GM23338 (cell line): ENCODE results near the gene ADAM17. TPM values are rescaled to one million over a fixed set of nuclear protein-coding genes. Genes with fewer than 3 reads are reported as not detected.

ENCODE experiments used
- ATAC-seq: fragments of 200-7000 bp; cut with Tn5 transposase; 3 replicates; pipeline ENCODE4 v1.9.1; 2020
- DNase-seq: peaks from one replicate; pipeline ENCODE4 v3.0.0-alpha.2; 2015; ENCODE audit warnings: low spot score
- H2AFZ ChIP-seq: fragments of 200-600 bp; sonication (generic); 2 replicates; pipeline ENCODE4 v1.8.0; 2016; ENCODE audit warnings: antibody characterized with exemption, mild to moderate bottlenecking, moderate library complexity
- H3F3A ChIP-seq: fragments of 200-600 bp; sonication (generic); replicated peaks from 2 replicates; pipeline ENCODE4 v1.8.0; 2017; ENCODE audit warnings: antibody characterized with exemption, mixed run types, low read depth
- H3K27ac ChIP-seq: fragments of 200-600 bp; sonication (generic); 2 replicates; pipeline ENCODE4 v1.6.1; 2016; ENCODE audit warnings: low read depth
- H3K27me3 ChIP-seq: fragments of 200-600 bp; sonication (generic); 2 replicates; pipeline ENCODE4 v1.8.0; 2016; ENCODE audit warnings: mild to moderate bottlenecking, mixed run types, moderate library complexity; ENCODE audit not compliant: insufficient read depth
- H3K36me3 ChIP-seq: fragments of 200-600 bp; sonication (generic); 2 replicates; pipeline ENCODE4 v1.8.0; 2016; ENCODE audit warnings: mild to moderate bottlenecking; ENCODE audit not compliant: insufficient read depth
- H3K4me1 ChIP-seq: fragments of 200-600 bp; sonication (generic); 2 replicates; pipeline ENCODE4 v1.8.0; 2016; ENCODE audit warnings: mild to moderate bottlenecking, moderate library complexity; ENCODE audit not compliant: insufficient read depth
- H3K4me2 ChIP-seq: fragments of 200-600 bp; sonication (generic); 2 replicates; pipeline ENCODE4 v1.7.1; 2017; ENCODE audit warnings: mixed run types
- H3K4me3 ChIP-seq: fragments of 200-600 bp; sonication (generic); 2 replicates; pipeline ENCODE4 v1.6.1; 2016; ENCODE audit warnings: mixed run types
- H3K79me2 ChIP-seq: fragments of 200-600 bp; sonication (generic); replicated peaks from 2 replicates; pipeline ENCODE4 v1.8.0; 2017; ENCODE audit warnings: mild to moderate bottlenecking; ENCODE audit not compliant: insufficient read depth
- H3K9me2 ChIP-seq: fragments of 200-600 bp; sonication (generic); 2 replicates; pipeline ENCODE4 v1.8.0; 2017; ENCODE audit not compliant: insufficient read depth
- H4K20me1 ChIP-seq: fragments of 200-600 bp; sonication (generic); replicated peaks from 2 replicates; pipeline ENCODE4 v1.8.0; 2017; ENCODE audit warnings: mild to moderate bottlenecking; ENCODE audit not compliant: insufficient read depth
- H3K27ac Mint-ChIP-seq: 2 replicates; pipeline ENCODE4 v1.8.0; 2020; ENCODE audit warnings: inconsistent platforms, mild to moderate bottlenecking, moderate library complexity, mixed read lengths
- H3K27me3 Mint-ChIP-seq: 3 replicates; pipeline ENCODE4 v1.8.0; 2022; ENCODE audit warnings: low read depth, mild to moderate bottlenecking, moderate library complexity, mixed read lengths, inconsistent platforms; ENCODE audit not compliant: insufficient read depth, poor library complexity
- H3K36me3 Mint-ChIP-seq: 3 replicates; pipeline ENCODE4 v1.8.0; 2021; ENCODE audit warnings: low read depth, mild to moderate bottlenecking, inconsistent platforms, moderate library complexity, mixed read lengths
- H3K4me1 Mint-ChIP-seq: 3 replicates; pipeline ENCODE4 v1.8.0; 2020; ENCODE audit warnings: mild to moderate bottlenecking, inconsistent platforms, mixed read lengths
- H3K4me3 Mint-ChIP-seq: 3 replicates; pipeline ENCODE4 v1.8.0; 2021; ENCODE audit warnings: moderate library complexity, mild to moderate bottlenecking, inconsistent platforms, mixed read lengths
- H3K9me3 Mint-ChIP-seq: 3 replicates; pipeline ENCODE4 v1.8.0; 2020; ENCODE audit warnings: moderate library complexity, mild to moderate bottlenecking, inconsistent platforms, mixed read lengths
- CTCF ChIP-seq, 2 experiments: fragments of 200-600 bp in 1 of 2; sonication (generic) in 1 of 2; conservative IDR thresholded peaks; 2 replicates each; pipeline versions ENCODE4 v1.5.1 to v1.6.1; 2016 to 2017; ENCODE audit warnings: antibody characterized with exemption in 2 of 2, low read depth in 2 of 2, mild to moderate bottlenecking in 2 of 2, moderate library complexity in 1 of 2
- EZH2 ChIP-seq: fragments of 200-600 bp; sonication (generic); IDR thresholded peaks from one replicate; pipeline ENCODE4 v1.8.0; 2017; ENCODE audit warnings: antibody characterized with exemption, mild to moderate bottlenecking, low read depth; ENCODE audit not compliant: unreplicated experiment
- JUNB ChIP-seq: IDR thresholded peaks from one replicate; pipeline ENCODE4 v1.6.1; 2016; ENCODE audit warnings: antibody characterized with exemption; ENCODE audit not compliant: unreplicated experiment
- NANOG ChIP-seq: IDR thresholded peaks from 2 replicates; pipeline ENCODE4 v1.6.1; 2016; ENCODE audit warnings: antibody characterized with exemption, borderline replicate concordance
- REST ChIP-seq: IDR thresholded peaks from one replicate; pipeline ENCODE4 v1.6.1; 2018; ENCODE audit warnings: antibody characterized with exemption; ENCODE audit not compliant: unreplicated experiment
- STAT1 ChIP-seq: IDR thresholded peaks from one replicate; pipeline ENCODE4 v1.6.1; 2016; ENCODE audit warnings: antibody characterized with exemption; ENCODE audit not compliant: unreplicated experiment
- ZNF114 ChIP-seq: fragments of 250-450 bp; sonication (Bioruptor Pico); IDR thresholded peaks from 2 replicates; pipeline ENCODE4 v1.5.0; 2020; ENCODE audit warnings: mild to moderate bottlenecking, moderate library complexity
- ZNF331 ChIP-seq: fragments of 250-450 bp; sonication (Bioruptor Pico); IDR thresholded peaks from 2 replicates; pipeline ENCODE4 v1.5.0; 2020; ENCODE audit warnings: low read depth, mild to moderate bottlenecking, moderate library complexity
- ZNF462 ChIP-seq: fragments of 250-450 bp; sonication (Bioruptor Pico); IDR thresholded peaks from 2 replicates; pipeline ENCODE4 v1.5.0; 2020; ENCODE audit warnings: mild to moderate bottlenecking, moderate library complexity
- polyA plus RNA-seq: library from polyadenylated mRNA; unstranded; fragments of >200 nt; fragmentation: Nextera tagmentation; extraction: Ambion mirVana; gene quantifications from 2 replicates; pipeline ENCODE4 v1.2.1, GENCODE V29; 2016
- total RNA-seq: library from RNA; depleted of rRNA; stranded (reverse); fragments of >200 nt; shearing (Covaris generic); gene quantifications from 2 replicates; pipeline ENCODE4 v1.2.3, GENCODE V29; 2014

ADAM17 gene
- total and polyA plus RNA-seq, 2 experiments from 2014 or later: 8.3 to 23.5 TPM

GRCh38 chr2:9493478-9493877 is 62.2 kb downstream of the ADAM17 start:
- Histone ChIP-seq H4K20me1 (0 out of 2 replicates have a peak, but pooled peaks cover under 1% of the 10 kb centered on the region), H3K4me1 (no peaks in the 10 kb centered on the region), H3K4me3 (no peak overlapping the region), H3K27me3 (no peaks in the 10 kb centered on the region), H2AFZ (no peak overlapping the region), H3K4me2 (no peak overlapping the region), H3K79me2 (no peaks in the 10 kb centered on the region), H3K36me3 (peaks cover 41% of the 10 kb centered on the region), H3K9me2 (no peaks in the 10 kb centered on the region), H3F3A (no peaks in the 10 kb centered on the region), H3K27ac (no peak overlapping the region)
- Mint-ChIP-seq H3K36me3 (peaks cover 63% of the 10 kb centered on the region), H3K4me1 (peaks cover 11% of the 10 kb centered on the region; the same call in 2 of the 3 replicates), H3K4me3 (no peak overlapping the region), H3K9me3 (no peaks in the 10 kb centered on the region), H3K27ac (no peak overlapping the region), H3K27me3 (peaks cover 3% of the 10 kb centered on the region)
- DNase-seq (no peak), ATAC-seq (no peak)
- TF ChIP-seq ZNF331 (CRISPR knock-in tag) (no peak), NANOG (no peak), ZNF462 (CRISPR knock-in tag) (no peak), STAT1 (no peak), ZNF114 (CRISPR knock-in tag) (no peak), EZH2 (no peak), REST (no peak), JUNB (no peak), CTCF (conservative IDR thresholded peaks at IDR 0.05; ENCODE audit: low read depth in 2 of 2) (no peak)
